ENCODE measurements around the gene NSMCE1. TPM values are rescaled to one million over a fixed set of nuclear protein-coding genes. Genes with fewer than 3 reads are reported as not detected.

NSMCE1 gene
- total RNA-seq, 2 experiments from 2014 or later, result 110 to 127 TPM

DNA sequence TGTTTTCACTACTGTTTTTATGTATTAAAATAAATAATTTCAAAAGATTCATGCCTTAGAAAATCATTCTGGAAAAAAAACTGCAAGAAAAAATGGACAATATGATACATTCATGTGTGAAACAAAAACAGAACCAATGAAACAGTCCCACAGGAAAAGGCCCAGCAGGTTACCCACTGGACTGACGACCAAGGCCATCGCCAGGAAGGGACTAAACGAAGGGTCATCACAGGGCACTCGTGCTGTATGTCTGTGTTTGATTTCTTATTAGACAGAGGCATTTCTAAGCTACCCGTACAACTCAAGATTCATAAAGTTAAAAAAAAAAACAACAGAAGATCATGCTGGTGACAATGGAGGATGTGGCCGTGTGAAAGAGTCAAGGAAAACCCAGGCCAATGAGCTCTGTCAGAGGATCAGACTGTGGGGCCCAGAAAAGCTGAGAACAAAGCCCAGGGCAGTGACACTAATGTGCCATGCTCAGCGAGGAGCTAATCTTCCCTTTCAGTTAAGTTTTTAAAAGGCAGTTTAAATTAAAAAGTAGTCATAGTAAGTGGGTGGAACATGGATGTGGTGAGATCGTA lies 31.8 kb downstream of the NSMCE1 start:
- H3K4me1 Mint-ChIP-seq, result peaks cover 89% of the 10 kb centered on the region
- POLR2A ChIA-PET, result interaction anchor here (0.6 to 5.2 kb wide), 25 partner anchors 10 to 1980 kb away, joined by 3 to 111 read pairs (median 6); partner anchors contain the start of genes KDM8 and NSMCE1
- CTCF ChIA-PET, result interaction anchor here (0.6 to 7.5 kb wide), 17 partner anchors 15 to 169 kb away, joined by 3 to 80 read pairs (median 3); partner anchors contain the start of genes KDM8 and NSMCE1
- H3K27me3 Mint-ChIP-seq, result no peaks in the 10 kb centered on the region
- DNase-seq (no peak), ATAC-seq (no peak)
- intact Hi-C loops (cut with DNase I, micrococcal nuclease), result loop anchor here (1.0 to 10.0 kb wide), 14 partner anchors 10 to 948 kb away; partner anchors contain the start of genes IL21R (in 1 of the 2) and NSMCE1 (in 1 of the 2)
- H3K27ac Mint-ChIP-seq, result peak overlapping the region; percentile 100
- H3K4me3 Mint-ChIP-seq, result peak overlapping the region; percentile 67
- H3K9me3 Mint-ChIP-seq (ENCODE audit: low read depth), result no peaks in the 10 kb centered on the region
- H3K36me3 Mint-ChIP-seq (ENCODE audit: low read depth), result peaks cover 65% of the 10 kb centered on the region

DNA sequence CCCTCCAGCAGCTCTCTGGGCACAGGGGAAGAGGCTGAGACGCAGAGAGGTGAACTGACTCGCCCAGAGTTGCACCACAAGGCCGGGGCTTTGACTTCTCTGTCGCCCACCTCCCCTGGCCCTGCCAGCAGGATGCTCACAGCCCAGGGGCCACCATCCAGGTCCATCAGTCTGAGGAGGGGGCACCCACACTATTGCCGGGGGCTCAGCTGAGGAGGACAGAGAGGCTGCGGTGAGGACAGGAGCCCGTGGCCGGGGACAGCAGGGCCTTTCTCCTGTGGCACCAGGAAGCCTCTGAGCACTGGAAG lies 32.7 kb downstream of the NSMCE1 start:
- intact Hi-C loops (cut with DNase I, micrococcal nuclease), result loop anchor here (1.0 to 10.0 kb wide), 13 partner anchors 17 to 949 kb away; partner anchors contain the start of genes IL21R (in 1 of the 2), KDM8 (in 1 of the 2) and NSMCE1 (in 1 of the 2)
- H3K9me3 Mint-ChIP-seq (ENCODE audit: low read depth), result no peaks in the 10 kb centered on the region
- peak overlapping the region; percentile 65 for H3K4me3 Mint-ChIP-seq
- peaks cover 65% of the 10 kb centered on the region for H3K36me3 Mint-ChIP-seq (ENCODE audit: low read depth)
- CTCF ChIA-PET, result interaction anchor here (0.6 to 7.5 kb wide), 21 partner anchors 10 to 211 kb away, joined by 3 to 80 read pairs (median 6); partner anchors contain the start of gene KDM8
- H3K27me3 Mint-ChIP-seq, result no peaks in the 10 kb centered on the region
- ATAC-seq (no peak), DNase-seq (no peak)
- H3K27ac Mint-ChIP-seq, result peak overlapping the region; percentile 100
- peaks cover 95% of the 10 kb centered on the region for H3K4me1 Mint-ChIP-seq
- POLR2A ChIA-PET, result interaction anchor here (1.0 to 5.2 kb wide), 11 partner anchors 17 to 169 kb away, joined by 3 to 111 read pairs (median 7); no protein-coding TSS in a partner anchor

GRCh38 chr16:27235055-27235937 lies 33.3 kb downstream of the NSMCE1 start:
- peak; percentile 44 for ATAC-seq
- ChIA-PET POLR2A (interaction anchor here (0.6 to 5.2 kb wide), 16 partner anchors 10 to 169 kb away, joined by 3 to 111 read pairs (median 6); partner anchors contain the start of gene KDM8), CTCF (interaction anchor here (0.6 to 7.5 kb wide), 51 partner anchors 9 to 227 kb away, joined by 3 to 80 read pairs (median 4); partner anchors contain the start of genes IL21R, KDM8 and NSMCE1)
- Mint-ChIP-seq H3K4me1 (peaks cover 99% of the 10 kb centered on the region), H3K4me3 (peak overlapping the region; percentile 65), H3K36me3 (ENCODE audit: low read depth) (peaks cover 70% of the 10 kb centered on the region), H3K27ac (peak overlapping the region; percentile 100), H3K27me3 (no peaks in the 10 kb centered on the region), H3K9me3 (ENCODE audit: low read depth) (no peaks in the 10 kb centered on the region)
- intact Hi-C loops (cut with DNase I, micrococcal nuclease), result loop anchor here (1.0 to 10.0 kb wide), 10 partner anchors 32 to 950 kb away; partner anchors contain the start of genes IL21R (in 1 of the 2), KDM8 (in 1 of the 2) and NSMCE1 (in 1 of the 2)
- peak; percentile 90 for DNase-seq

GRCh38 chr16:27234603-27235002 lies 34.0 kb downstream of the NSMCE1 start:
- Mint-ChIP-seq H3K4me3 (peak overlapping the region; percentile 65), H3K9me3 (ENCODE audit: low read depth) (no peaks in the 10 kb centered on the region), H3K36me3 (ENCODE audit: low read depth) (peaks cover 66% of the 10 kb centered on the region), H3K27me3 (no peaks in the 10 kb centered on the region), H3K4me1 (peaks cover 98% of the 10 kb centered on the region), H3K27ac (peak overlapping the region; percentile 100)
- POLR2A ChIA-PET, result interaction anchor here (1.1 to 5.2 kb wide), 15 partner anchors 11 to 170 kb away, joined by 3 to 111 read pairs (median 5); partner anchors contain the start of gene KDM8
- intact Hi-C loops (cut with DNase I, micrococcal nuclease), result loop anchor here (1.0 to 10.0 kb wide), 10 partner anchors 31 to 950 kb away; partner anchors contain the start of genes IL21R (in 1 of the 2), KDM8 (in 1 of the 2) and NSMCE1 (in 1 of the 2)
- CTCF ChIA-PET, result interaction anchor here (0.6 to 7.5 kb wide), 49 partner anchors 9 to 228 kb away, joined by 3 to 80 read pairs (median 4); partner anchors contain the start of genes IL21R, KDM8 and NSMCE1
- DNase-seq (no peak), ATAC-seq (no peak)

GRCh38 chr16:27234171-27234570 lies 34.4 kb downstream of the NSMCE1 start:
- Mint-ChIP-seq H3K27me3 (no peaks in the 10 kb centered on the region), H3K4me1 (peaks cover 97% of the 10 kb centered on the region), H3K36me3 (ENCODE audit: low read depth) (peaks cover 66% of the 10 kb centered on the region), H3K27ac (peak overlapping the region; percentile 100), H3K4me3 (peak overlapping the region; percentile 65), H3K9me3 (ENCODE audit: low read depth) (no peaks in the 10 kb centered on the region)
- ATAC-seq (no peak), DNase-seq (no peak)
- CTCF ChIA-PET, result interaction anchor here (0.7 to 7.5 kb wide), 38 partner anchors 8 to 228 kb away, joined by 3 to 80 read pairs (median 5); partner anchors contain the start of genes IL21R, KDM8 and NSMCE1
- POLR2A ChIA-PET, result interaction anchor here (1.2 to 5.2 kb wide), 8 partner anchors 11 to 170 kb away, joined by 5 to 111 read pairs (median 10); partner anchors contain the start of gene KDM8
- intact Hi-C loops (cut with DNase I, micrococcal nuclease), result loop anchor here (2.0 to 10.0 kb wide), 2 partner anchors 169 to 951 kb away; partner anchors contain the start of gene IL21R (in 1 of the 2)

DNA sequence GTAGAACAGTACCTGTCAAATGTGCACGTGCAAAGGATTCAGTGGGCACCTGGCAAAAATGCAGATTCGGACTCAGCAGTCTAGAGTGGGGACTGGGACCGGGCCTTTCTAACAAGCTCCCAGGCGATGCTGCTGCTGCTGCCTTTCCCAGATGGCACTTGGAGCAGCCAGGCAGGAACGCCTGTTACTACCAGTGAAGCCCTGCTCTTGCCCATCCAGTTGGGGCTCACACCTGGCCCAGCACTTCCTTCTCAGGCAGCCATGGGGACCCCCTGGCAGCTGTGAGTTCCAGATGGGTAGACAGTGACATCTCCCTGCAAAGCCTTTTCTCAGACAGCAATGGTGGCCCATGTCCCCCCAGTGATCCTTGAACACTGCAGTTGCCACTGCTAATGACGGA lies 34.8 kb downstream of the NSMCE1 start:
- Mint-ChIP-seq H3K4me3 (no peak overlapping the region), H3K4me1 (peaks cover 97% of the 10 kb centered on the region), H3K36me3 (ENCODE audit: low read depth) (peaks cover 67% of the 10 kb centered on the region), H3K27me3 (no peaks in the 10 kb centered on the region), H3K27ac (peak overlapping the region; percentile 93), H3K9me3 (ENCODE audit: low read depth) (no peaks in the 10 kb centered on the region)
- intact Hi-C loops (cut with DNase I, micrococcal nuclease), result loop anchor here (2.0 to 10.0 kb wide), 3 partner anchors 55 to 951 kb away; partner anchors contain the start of gene IL21R (in 1 of the 2)
- ATAC-seq (no peak), DNase-seq (no peak)
- POLR2A ChIA-PET, result interaction anchor here (1.3 to 5.2 kb wide), 6 partner anchors 30 to 171 kb away, joined by 5 to 111 read pairs (median 12); partner anchors contain the start of gene KDM8
- CTCF ChIA-PET, result interaction anchor here (0.7 to 7.5 kb wide), 27 partner anchors 8 to 229 kb away, joined by 3 to 80 read pairs (median 6); partner anchors contain the start of genes IL21R and KDM8

GRCh38 chr16:27232901-27233625 lies 35.5 kb downstream of the NSMCE1 start:
- no peaks in the 10 kb centered on the region for H3K27me3 Mint-ChIP-seq
- ChIA-PET CTCF (interaction anchor here (0.8 to 7.5 kb wide), 12 partner anchors 19 to 144 kb away, joined by 3 to 80 read pairs (median 10); partner anchors contain the start of gene KDM8), POLR2A (interaction anchor here (1.2 to 5.2 kb wide), 6 partner anchors 41 to 171 kb away, joined by 5 to 111 read pairs (median 14); no protein-coding TSS in a partner anchor)
- peak overlapping the region; percentile 59 for H3K4me3 Mint-ChIP-seq
- peak overlapping the region; percentile 93 for H3K27ac Mint-ChIP-seq
- DNase-seq, result no peak
- H3K9me3 Mint-ChIP-seq (ENCODE audit: low read depth), result no peaks in the 10 kb centered on the region
- H3K36me3 Mint-ChIP-seq (ENCODE audit: low read depth), result peaks cover 60% of the 10 kb centered on the region
- intact Hi-C loops (cut with DNase I, micrococcal nuclease), result loop anchor here (2.0 to 10.0 kb wide), 2 partner anchors 54 to 952 kb away; no protein-coding TSS in a partner anchor
- ATAC-seq, result no peak
- H3K4me1 Mint-ChIP-seq, result peaks cover 91% of the 10 kb centered on the region

GRCh38 chr16:27232061-27232900 lies 36.3 kb downstream of the NSMCE1 start:
- H3K27ac Mint-ChIP-seq, result peak overlapping the region; percentile 93
- peaks cover 85% of the 10 kb centered on the region for H3K4me1 Mint-ChIP-seq
- no peaks in the 10 kb centered on the region for H3K9me3 Mint-ChIP-seq (ENCODE audit: low read depth)
- ChIA-PET POLR2A (interaction anchor here (0.8 to 2.6 kb wide), 6 partner anchors 29 to 173 kb away, joined by 3 to 23 read pairs (median 7); partner anchors contain the start of gene KDM8), CTCF (interaction anchor here (0.6 to 7.5 kb wide), 16 partner anchors 7 to 145 kb away, joined by 3 to 63 read pairs (median 5); partner anchors contain the start of genes KDM8 and NSMCE1)
- intact Hi-C loops (cut with DNase I, micrococcal nuclease), result loop anchor here (2.0 to 10.0 kb wide), 2 partner anchors 53 to 953 kb away; no protein-coding TSS in a partner anchor
- ATAC-seq (peak; percentile 20), DNase-seq (peak; percentile 75)
- H3K36me3 Mint-ChIP-seq (ENCODE audit: low read depth), result peaks cover 59% of the 10 kb centered on the region
- no peaks in the 10 kb centered on the region for H3K27me3 Mint-ChIP-seq
- H3K4me3 Mint-ChIP-seq, result peak overlapping the region; percentile 59

- Mint-ChIP-seq H3K9me3 (ENCODE audit: low read depth) (no peaks in the 10 kb centered on the region), H3K27ac (peak overlapping the region; percentile 93), H3K4me3 (peak overlapping the region; percentile 59), H3K4me1 (peaks cover 85% of the 10 kb centered on the region), H3K36me3 (ENCODE audit: low read depth) (peaks cover 59% of the 10 kb centered on the region), H3K27me3 (no peaks in the 10 kb centered on the region)
- DNase-seq (no peak), ATAC-seq (no peak)
- intact Hi-C loops (cut with DNase I, micrococcal nuclease), result loop anchor here (2.0 to 10.0 kb wide), 2 partner anchors 53 to 953 kb away; no protein-coding TSS in a partner anchor
- POLR2A ChIA-PET, result interaction anchor here (0.8 to 2.6 kb wide), 6 partner anchors 28 to 173 kb away, joined by 3 to 23 read pairs (median 7); partner anchors contain the start of gene KDM8
- CTCF ChIA-PET, result interaction anchor here (0.6 to 7.5 kb wide), 13 partner anchors 8 to 144 kb away, joined by 3 to 63 read pairs (median 4); partner anchors contain the start of genes KDM8 and NSMCE1
Measured at GRCh38 chr16:27231692-27232060, 36.9 kb downstream of the NSMCE1 start.

Data from activated CD4-positive, alpha-beta T cell treated with anti-CD3 and anti-CD28 coated beads for 36 hours (primary cell).